Stimulated activated naive CD8-positive, alpha-beta T cell treated with anti-CD3 and anti-CD28 coated beads, Interleukin-15, Interleukin-2, amounts not matched to agents 100 U/mL and 50 U/mL, for 24 hours (primary cell): Measurements from ENCODE around the gene CRTAC1.

Experiments used
- ATAC-seq: fragments of 150-1000 bp; cut with Tn5 transposase; one replicate; pipeline ENCODE4 v1.10.0; 2021
- DNase-seq: peaks from one replicate; pipeline ENCODE4 v3.0.0; 2021

CRTAC1 gene

DNA sequence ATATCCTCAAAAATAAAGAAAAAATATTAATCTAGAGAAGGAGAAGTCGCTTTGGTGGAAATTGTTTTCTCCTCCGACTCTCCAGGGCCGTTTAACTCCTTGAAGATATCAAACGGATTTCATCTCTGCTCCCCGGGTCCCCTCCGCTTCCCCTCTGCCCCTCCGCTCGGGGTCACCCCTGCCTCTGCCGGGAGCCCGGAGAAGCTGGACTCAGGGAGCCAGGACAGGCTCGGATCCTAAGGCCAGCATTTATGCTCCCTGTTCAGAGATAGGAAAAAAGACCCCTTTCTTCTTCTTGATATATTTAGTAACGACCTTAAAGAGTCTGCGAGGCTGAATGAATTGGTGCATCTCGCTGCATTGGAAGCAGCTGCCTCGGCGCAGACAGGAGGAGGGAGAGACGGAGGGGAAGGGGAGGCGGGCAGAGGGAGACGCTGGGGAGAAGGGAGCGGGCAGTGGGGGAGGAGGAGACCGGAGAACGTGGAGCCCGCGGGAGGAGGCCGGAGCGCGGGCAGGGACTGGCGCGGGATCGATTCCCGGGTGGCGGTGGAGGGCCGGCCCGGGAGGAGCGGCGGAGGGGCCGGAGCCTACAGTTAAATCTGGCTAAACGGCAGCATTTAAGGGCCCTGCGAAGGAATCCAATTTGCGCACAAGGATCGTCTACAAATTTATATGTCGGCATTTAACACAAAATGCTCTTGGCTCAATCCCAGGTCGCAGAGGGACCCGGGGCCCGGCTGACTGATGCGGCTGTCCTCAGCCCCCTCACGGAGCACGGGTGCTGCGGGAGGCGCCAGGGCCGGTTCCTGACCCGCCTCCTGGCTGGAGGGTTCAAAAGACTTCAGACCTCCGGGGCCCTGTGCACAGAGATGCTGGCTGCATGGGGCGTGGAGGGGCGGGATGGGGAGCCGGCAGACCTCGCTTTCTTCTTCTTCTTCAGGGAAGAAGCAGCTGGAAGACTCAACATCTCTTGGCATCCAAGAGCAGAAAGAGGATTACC is 55.6 kb downstream of the CRTAC1 start:
- ATAC-seq, result no peak
- DNase-seq, result no peak

GRCh38 chr10:97974100-97974499 is 56.3 kb downstream of the CRTAC1 start:
- DNase-seq, result no peak
- no peak for ATAC-seq

DNA sequence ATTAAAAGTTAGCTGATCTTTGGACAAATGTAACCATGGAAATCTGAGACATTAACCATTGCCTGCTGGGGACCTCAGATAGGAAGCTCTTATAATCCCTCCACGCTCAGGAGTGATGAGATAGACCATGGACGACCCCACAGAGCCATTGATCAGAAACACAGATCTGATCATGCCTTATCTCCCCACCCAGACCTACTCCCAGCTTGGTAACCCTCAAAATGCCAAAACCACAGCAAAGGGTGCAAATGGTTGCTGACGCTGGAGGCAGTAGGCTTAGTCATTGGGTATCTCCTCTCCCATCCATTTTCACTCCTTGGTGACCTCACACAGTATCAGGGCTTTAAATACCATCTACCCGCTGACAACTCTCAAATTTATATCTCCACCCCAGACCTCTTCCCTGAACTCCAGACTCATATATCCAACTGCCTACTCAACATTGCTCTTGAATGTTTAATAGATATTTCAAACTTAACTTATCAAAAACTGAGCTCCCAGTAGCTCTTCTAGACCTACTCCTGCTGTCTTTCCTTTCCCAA is 60.8 kb downstream of the CRTAC1 start:
- DNase-seq, result no peak
- ATAC-seq, result no peak

DNA sequence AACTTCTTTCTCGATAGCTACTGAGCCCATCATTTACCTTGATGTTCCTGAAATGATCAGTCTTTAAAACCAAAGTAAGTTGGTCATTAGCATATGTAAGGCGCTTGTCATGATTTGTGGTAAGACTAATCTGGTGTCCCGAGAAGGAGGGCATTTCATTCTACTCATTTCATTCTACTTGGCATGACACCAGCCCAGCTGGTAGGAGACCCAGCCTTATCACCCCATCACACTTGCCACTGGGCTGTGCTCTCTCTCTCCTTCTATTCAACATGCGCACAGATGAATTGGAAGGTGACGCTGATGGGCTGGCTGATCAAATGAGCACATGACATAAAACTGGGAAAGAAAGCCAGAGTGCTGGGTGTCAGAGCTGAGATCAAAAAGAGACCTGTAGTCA is 65.7 kb downstream of the CRTAC1 start:
- no peak for DNase-seq
- ATAC-seq, result no peak

DNA sequence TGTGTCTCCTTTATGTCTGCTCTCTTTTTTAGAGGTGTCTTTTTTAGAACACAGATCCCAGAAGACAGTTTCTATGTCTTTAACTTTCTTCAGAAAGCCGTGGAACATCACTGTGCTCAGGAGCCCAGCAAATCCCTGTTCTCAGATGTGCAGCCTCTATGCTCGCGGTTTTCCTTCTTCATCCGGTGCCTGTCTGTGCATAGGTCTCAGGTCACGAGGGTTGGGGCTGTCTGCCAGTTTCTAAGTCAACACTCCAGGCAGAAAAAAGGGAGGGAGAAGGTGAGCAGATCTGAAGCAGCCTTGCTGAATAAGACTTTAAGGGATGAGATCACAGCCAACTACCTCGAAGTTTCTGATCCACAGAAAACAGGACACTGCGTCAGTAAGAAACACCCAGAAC is 68.5 kb downstream of the CRTAC1 start:
- ATAC-seq, result no peak

GRCh38 chr10:97960269-97961056 is 70.0 kb downstream of the CRTAC1 start:
- DNase-seq (no peak), ATAC-seq (no peak)

More for the DNA sequence above, 68.5 kb downstream of the CRTAC1 start:
- no peak for DNase-seq

- no peak for ATAC-seq
- DNase-seq, result no peak
These were observed 81.0 kb downstream of the CRTAC1 start for GRCh38 chr10:97949462-97949861.

DNA sequence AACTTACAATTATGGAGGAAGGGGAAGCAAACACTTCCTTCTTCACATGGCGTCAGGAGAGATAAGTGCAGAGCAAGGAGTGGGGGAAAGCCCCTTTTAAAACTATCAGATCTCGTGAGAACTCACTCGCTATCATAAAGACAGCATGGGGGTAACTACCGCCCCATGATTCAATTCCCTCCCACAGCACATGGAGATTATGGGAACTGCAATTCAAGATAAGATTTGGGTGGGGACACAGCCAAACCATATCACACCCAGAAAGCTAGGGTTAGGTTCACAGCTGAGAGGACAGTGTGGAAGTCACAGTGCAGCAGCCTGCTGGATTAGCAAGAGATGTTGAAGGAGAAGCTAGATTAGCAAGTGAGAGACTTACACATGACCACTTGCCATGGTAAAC is 81.6 kb downstream of the CRTAC1 start:
- DNase-seq, result no peak
- no peak for ATAC-seq

DNA sequence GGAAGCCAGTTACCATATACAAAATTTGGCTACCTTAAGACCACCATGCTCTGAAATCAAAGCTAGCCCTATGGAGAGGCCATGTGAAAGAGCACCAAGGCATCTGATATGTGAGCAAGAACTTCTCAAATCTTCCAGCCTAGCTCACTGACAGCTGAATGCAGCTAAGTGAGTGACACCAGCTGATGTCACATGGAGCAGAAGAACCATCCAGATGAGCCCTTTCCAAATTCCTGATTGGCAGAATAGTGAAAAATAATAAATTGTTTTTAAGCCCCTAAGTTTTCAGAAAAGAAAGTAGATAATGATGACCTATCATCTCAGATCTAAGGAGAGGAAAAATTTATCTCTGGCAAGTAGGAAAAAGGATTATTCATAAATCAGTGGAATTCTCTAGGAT is 85.6 kb downstream of the CRTAC1 start:
- no peak for DNase-seq
- no peak for ATAC-seq

GRCh38 chr10:97943294-97943693 is 87.1 kb downstream of the CRTAC1 start:
- DNase-seq (no peak), ATAC-seq (no peak)

- ATAC-seq, result no peak
- no peak for DNase-seq
These were observed 89.9 kb downstream of the CRTAC1 start for GRCh38 chr10:97940534-97940933.

GRCh38 chr10:97939446-97939990 is 90.9 kb downstream of the CRTAC1 start:
- DNase-seq (no peak), ATAC-seq (no peak)

DNA sequence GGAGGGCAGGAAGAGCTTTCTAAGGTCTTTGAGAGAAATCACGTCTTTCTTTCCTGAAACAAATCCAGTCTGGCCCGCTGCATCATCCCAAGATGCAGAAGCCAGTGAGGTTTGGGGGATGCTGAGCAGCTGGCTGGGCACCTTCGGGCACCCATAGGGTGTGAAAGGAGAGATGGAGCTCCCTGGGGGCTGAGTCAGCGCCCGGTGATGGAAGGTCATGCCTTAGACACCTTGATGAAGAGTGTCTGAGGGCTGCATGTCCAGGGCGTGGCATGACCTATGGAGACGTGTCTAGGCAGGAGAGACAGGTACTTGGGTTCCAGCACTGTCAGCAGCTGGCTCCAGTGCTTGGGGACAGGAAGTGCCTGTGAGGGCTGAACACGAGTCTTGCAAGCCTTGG is 92.5 kb downstream of the CRTAC1 start:
- DNase-seq (no peak), ATAC-seq (no peak)

- no peak for DNase-seq
- no peak for ATAC-seq
These were observed 93.4 kb downstream of the CRTAC1 start for GRCh38 chr10:97937054-97937453.

GRCh38 chr10:97936126-97936525 is 94.3 kb downstream of the CRTAC1 start:
- ATAC-seq, result no peak

GRCh38 chr10:97932932-97933530 is 97.4 kb downstream of the CRTAC1 start:
- DNase-seq, result no peak
- ATAC-seq, result no peak

More at GRCh38 chr10:97936126-97936525, 94.3 kb downstream of the CRTAC1 start:
- DNase-seq, result no peak

- ATAC-seq (no peak), DNase-seq (no peak)
These were observed 99.4 kb downstream of the CRTAC1 start for GRCh38 chr10:97931041-97931440.

DNA sequence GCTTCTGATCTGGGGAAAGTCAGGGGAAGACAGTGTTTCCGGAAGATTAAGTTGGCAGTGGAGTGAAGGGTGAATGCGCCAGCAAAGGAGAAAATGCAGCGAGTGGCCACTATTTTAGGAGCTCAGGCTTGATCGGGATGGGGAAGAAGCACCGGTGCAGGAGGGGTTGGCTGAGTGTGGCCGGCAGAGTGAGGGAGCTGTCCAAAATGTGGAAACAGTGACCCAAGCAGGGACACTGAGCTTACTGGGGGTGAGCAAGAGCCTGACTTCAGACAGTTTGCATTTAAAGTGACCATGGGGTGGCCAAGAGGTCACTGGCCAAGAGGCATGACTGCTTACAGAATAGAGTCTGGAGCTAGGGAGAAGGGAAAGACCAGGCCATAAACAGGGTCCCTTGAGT is 101.5 kb downstream of the CRTAC1 start:
- DNase-seq (no peak), ATAC-seq (no peak)

DNA sequence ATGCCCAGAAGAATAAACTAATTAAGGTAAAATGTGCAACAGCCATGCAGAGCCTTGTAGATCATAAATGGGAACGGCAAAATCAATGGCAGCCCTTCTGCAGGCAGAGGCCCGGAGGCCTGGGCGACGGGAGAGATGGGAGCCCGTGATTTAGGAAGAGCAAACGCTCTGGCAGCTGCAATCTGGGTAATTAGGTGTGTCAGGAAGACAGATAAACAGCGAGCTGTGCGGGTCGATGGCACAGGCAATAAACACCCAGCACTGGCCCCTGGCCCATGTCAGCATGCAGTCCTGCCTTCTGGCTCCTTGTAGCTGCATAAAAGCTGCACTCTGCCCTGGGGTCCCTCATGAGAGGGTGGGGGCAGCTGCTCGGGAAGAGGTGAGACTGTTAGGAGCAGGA is 102.8 kb downstream of the CRTAC1 start:
- ATAC-seq, result no peak
- no peak for DNase-seq

- DNase-seq (no peak), ATAC-seq (no peak)
These were observed 104.4 kb downstream of the CRTAC1 start for GRCh38 chr10:97926055-97926454.

- DNase-seq, result no peak
- ATAC-seq, result no peak
These were observed 105.0 kb downstream of the CRTAC1 start for GRCh38 chr10:97925308-97925938.

DNA sequence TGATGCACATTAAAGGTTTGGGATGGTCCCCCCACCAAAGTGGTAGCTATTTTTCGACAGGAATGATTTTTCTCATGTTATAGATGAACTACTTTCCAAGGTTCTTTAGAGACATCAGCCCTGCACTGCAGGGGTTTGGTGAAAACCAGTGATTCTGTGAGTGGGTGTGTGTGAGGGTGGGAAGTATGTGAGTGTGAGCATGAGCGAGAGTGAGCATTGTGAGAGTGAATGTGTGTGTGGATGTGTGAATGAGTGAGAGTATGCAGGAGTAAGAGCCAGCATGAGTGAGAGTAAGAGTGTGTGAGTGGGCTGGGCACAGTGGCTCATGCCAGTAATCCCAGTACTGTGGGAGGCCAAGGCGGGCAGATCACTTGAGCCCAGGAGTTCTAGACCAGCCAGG is 105.7 kb downstream of the CRTAC1 start:
- ATAC-seq, result no peak
- DNase-seq, result no peak
